Esophagus squamous epithelium (tissue), 4 donors: ENCODE measurements around the gene SGMS1.

Experiments
- CTCF ChIP-seq, 6 experiments: fragments of 450-650 bp in 4 of 6; fragments of 200-600 bp in 2 of 6; sonication (generic) in 2 of 6; IDR thresholded peaks; one replicate each; pipeline ENCODE4 v1.5.1; 2016 to 2019; ENCODE audit warnings: antibody characterized with exemption in 6 of 6, mild to moderate bottlenecking in 4 of 6, moderate library complexity in 4 of 6
- POLR2A ChIP-seq, 4 donors: fragments of 450-650 bp; IDR thresholded peaks; one replicate each; pipeline ENCODE4 v1.6.1; 2017; ENCODE audit warnings: antibody characterized with exemption in 4 of 4, mild to moderate bottlenecking in 4 of 4, moderate library complexity in 3 of 4

GRCh38 chr10:50624866-50625501 is 1.2 kb upstream of the SGMS1 start:
- TF ChIP-seq CTCF (IDR thresholded peaks at IDR 0.05) (peak in 5 of 6 experiments; percentile 42 to 62 (median 54)), POLR2A (IDR thresholded peaks at IDR 0.05) (peak in 1 of 4 donors; percentile 4)
